Measurements from ENCODE around the gene NALCN.

The NALCN gene

GRCh38 chr13:101217086-101217485, 199.2 kb downstream of the NALCN start:
- TF ChIP-seq HOXC10 (CRISPR knock-in tag; IDR thresholded peaks at IDR 0.05) (no peak), ZNF704 (tag by site-specific recombination; IDR thresholded peaks at IDR 0.05) (no peak), SCRT2 (tag by site-specific recombination; IDR thresholded peaks at IDR 0.05) (no peak), ZNF335 (tag by site-specific recombination; conservative IDR thresholded peaks at IDR 0.05) (no peak), MZF1 (tag by site-specific recombination; IDR thresholded peaks at IDR 0.05; ENCODE audit: borderline replicate concordance) (no peak), KLF10 (tag by site-specific recombination; IDR thresholded peaks at IDR 0.05) (no peak), ZNF394 (tag by site-specific recombination; IDR thresholded peaks at IDR 0.05; ENCODE audit: borderline replicate concordance) (no peak), ZNF140 (tag by site-specific recombination; IDR thresholded peaks at IDR 0.05) (no peak), ZNF324 (tag by site-specific recombination; IDR thresholded peaks at IDR 0.05) (no peak), ZNF830 (tag by site-specific recombination; IDR thresholded peaks at IDR 0.05; ENCODE audit: low read depth) (no peak), ZNF132 (tag by site-specific recombination; IDR thresholded peaks at IDR 0.05; ENCODE audit: borderline replicate concordance) (no peak), ZNF621 (tag by site-specific recombination; IDR thresholded peaks at IDR 0.05) (no peak)
- CTCF ChIA-PET, result no interaction called here

GRCh38 chr13:101211261-101211660, 205.0 kb downstream of the NALCN start:
- Histone ChIP-seq H3K36me3 (ENCODE audit: control insufficient read depth in 2 of 2, insufficient read depth in 1 of 2, low read length in 2 of 2) (no peaks in the 10 kb centered on the region), H3K27ac (ENCODE audit: extremely low read depth, low read depth, low read length) (no peak overlapping the region), H3K4me3 (ENCODE audit: low read depth, low read length) (no peak overlapping the region), H3K4me1 (ENCODE audit: control insufficient read depth, insufficient read depth, low read length) (no peaks in the 10 kb centered on the region), H3K9me3 (ENCODE audit: control insufficient read depth, insufficient read depth, low read depth, low read length) (no peaks in the 10 kb centered on the region)
- ChIA-PET POLR2A (no interaction called here), CTCF (no interaction called here)
- TF ChIP-seq TSHZ1 (tag by site-specific recombination; IDR thresholded peaks at IDR 0.05; ENCODE audit: borderline replicate concordance), result no peak
- no peak for TF ChIP-seq ZNF707 (tag by site-specific recombination; IDR thresholded peaks at IDR 0.05)
- no peak for TF ChIP-seq ZNF660 (tag by site-specific recombination; IDR thresholded peaks at IDR 0.05)
- TF ChIP-seq ZNF629 (tag by site-specific recombination; IDR thresholded peaks at IDR 0.05), result no peak
- no peak for TF ChIP-seq ZNF324 (tag by site-specific recombination; IDR thresholded peaks at IDR 0.05)
- no peak for TF ChIP-seq KLF1 (tag by site-specific recombination; IDR thresholded peaks at IDR 0.05)

More at GRCh38 chr13:101217086-101217485, 199.2 kb downstream of the NALCN start:
- Histone ChIP-seq H3K36me3 (ENCODE audit: control insufficient read depth in 2 of 2, insufficient read depth in 1 of 2, low read length in 2 of 2) (no peaks in the 10 kb centered on the region), H3K9me3 (ENCODE audit: control insufficient read depth, insufficient read depth, low read depth, low read length) (no peaks in the 10 kb centered on the region), H3K4me1 (ENCODE audit: control insufficient read depth, insufficient read depth, low read length) (no peaks in the 10 kb centered on the region), H3K4me3 (ENCODE audit: low read depth, low read length) (no peak overlapping the region), H3K27ac (ENCODE audit: extremely low read depth, low read depth, low read length) (no peak overlapping the region)
- POLR2A ChIA-PET, result no interaction called here

- POLR2A ChIA-PET, result no interaction called here
- TF ChIP-seq YY1 (tag by site-specific recombination; IDR thresholded peaks at IDR 0.05) (no peak), ZNF311 (tag by site-specific recombination; IDR thresholded peaks at IDR 0.05; ENCODE audit: borderline replicate concordance) (no peak), ZNF266 (tag by site-specific recombination; IDR thresholded peaks at IDR 0.05; ENCODE audit: low read depth) (no peak), ZNF785 (tag by site-specific recombination; IDR thresholded peaks at IDR 0.05) (no peak), ZNF571 (tag by site-specific recombination; IDR thresholded peaks at IDR 0.05) (no peak), ZNF404 (tag by site-specific recombination; IDR thresholded peaks at IDR 0.05) (no peak), ZNF211 (tag by site-specific recombination; IDR thresholded peaks at IDR 0.05; ENCODE audit: low read depth) (no peak), ZNF362 (tag by site-specific recombination; IDR thresholded peaks at IDR 0.05) (no peak), ZNF660 (tag by site-specific recombination; IDR thresholded peaks at IDR 0.05) (no peak)
- Histone ChIP-seq H3K27ac (ENCODE audit: extremely low read depth, low read depth, low read length) (no peak overlapping the region), H3K4me1 (ENCODE audit: control insufficient read depth, insufficient read depth, low read length) (no peaks in the 10 kb centered on the region), H3K4me3 (ENCODE audit: low read depth, low read length) (no peak overlapping the region), H3K9me3 (ENCODE audit: control insufficient read depth, insufficient read depth, low read depth, low read length) (no peaks in the 10 kb centered on the region), H3K36me3 (ENCODE audit: control insufficient read depth in 2 of 2, insufficient read depth in 1 of 2, low read length in 2 of 2) (no peaks in the 10 kb centered on the region)
- CTCF ChIA-PET, result no interaction called here
Measured at GRCh38 chr13:101210774-101211173, 205.5 kb downstream of the NALCN start.

Data from HEK293 (cell line).